ENCODE results near the gene MRPL43. TPM values are rescaled to one million over a fixed set of nuclear protein-coding genes. Genes with fewer than 3 reads are reported as not detected.
"Not testable (repeated sequence)": the region's sequence is repeated elsewhere in the genome, so short reads cannot be mapped to it uniquely, and the experiment has no call there.

Gene MRPL43
- total and polyA plus RNA-seq, 2 donors (not counting 1 experiment from before 2014, with no cell fraction given): 61.4 to 62.1 TPM

DNA sequence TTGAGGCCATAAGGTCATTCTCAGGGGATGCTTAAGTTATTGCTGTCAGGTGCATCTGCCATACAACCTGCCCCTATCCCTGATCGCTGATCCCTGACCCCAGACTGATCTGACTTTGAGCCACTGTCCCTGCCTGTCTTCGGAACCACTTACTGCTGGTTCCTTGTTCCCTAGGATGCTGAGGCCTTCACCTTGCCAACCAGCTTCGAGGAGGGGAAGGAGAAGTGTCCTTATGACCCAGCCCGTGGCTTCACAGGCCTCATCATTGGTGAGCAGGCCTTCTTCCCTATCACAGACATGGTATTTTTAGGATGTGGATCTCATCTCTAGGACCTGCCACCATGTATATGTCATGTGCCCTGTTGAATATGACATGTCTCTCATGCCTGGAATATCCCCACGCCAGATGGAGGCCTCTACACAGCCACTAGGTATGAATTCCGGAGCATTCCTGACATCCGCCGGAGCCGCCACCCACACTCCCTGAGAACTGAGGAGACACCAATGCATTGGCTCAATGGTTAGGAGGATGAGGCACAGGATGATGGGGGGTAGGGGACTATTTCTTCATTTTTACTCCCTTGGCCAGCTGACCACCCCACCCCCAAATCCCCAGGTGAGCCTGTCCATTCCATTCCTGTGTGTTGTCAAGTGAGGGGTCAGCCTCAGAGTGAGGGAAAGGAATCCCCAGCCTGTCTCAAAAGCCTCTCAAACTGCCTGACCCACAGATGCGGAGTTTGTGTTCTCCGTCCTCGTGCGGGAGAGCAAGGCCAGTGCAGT lies 9.0 kb downstream of the MRPL43 start:
- no peaks in the 10 kb centered on the region for H3K79me2 ChIP-seq (ENCODE audit: control insufficient read depth, insufficient read depth, low read length)
- peaks cover 6% of the 10 kb centered on the region for H3K36me3 ChIP-seq (ENCODE audit: control insufficient read depth, insufficient read depth, low read length)
- H2AFZ ChIP-seq (ENCODE audit: low read length): no peak overlapping the region
- H3K9me3 ChIP-seq (ENCODE audit: control insufficient read depth, insufficient read depth, low read depth, low read length): no peaks in the 10 kb centered on the region
- H3K27me3 ChIP-seq (ENCODE audit: control insufficient read depth, insufficient read depth, low read length): no peaks in the 10 kb centered on the region
- H4K20me1 ChIP-seq (ENCODE audit: control insufficient read depth, extremely low read depth, insufficient read depth, low read length): no peaks in the 10 kb centered on the region
- no peak overlapping the region for H3K27ac ChIP-seq (ENCODE audit: insufficient read depth, low read length)
- H3K4me2 ChIP-seq (ENCODE audit: extremely low read depth, insufficient read depth, low read length): no peak overlapping the region
- H3K4me3 ChIP-seq (replicated peaks in 1 of 4; ENCODE audit: control extremely low read depth in 1 of 4, insufficient read depth in 1 of 4, low read depth in 3 of 4, low read length in 4 of 4): no peak overlapping the region
- H3K9ac ChIP-seq (ENCODE audit: insufficient read depth, low read length): no peak overlapping the region
- no peak for DNase-seq (ENCODE audit: low read depth in 2 of 2)
- no peaks in the 10 kb centered on the region for H3K4me1 ChIP-seq (ENCODE audit: control insufficient read depth, extremely low read depth, insufficient read depth, low read length)
- TF ChIP-seq EZH2 (IDR thresholded peaks at IDR 0.05; ENCODE audit: low read length, missing control alignments): no peak
- TF ChIP-seq, protein P1, sequence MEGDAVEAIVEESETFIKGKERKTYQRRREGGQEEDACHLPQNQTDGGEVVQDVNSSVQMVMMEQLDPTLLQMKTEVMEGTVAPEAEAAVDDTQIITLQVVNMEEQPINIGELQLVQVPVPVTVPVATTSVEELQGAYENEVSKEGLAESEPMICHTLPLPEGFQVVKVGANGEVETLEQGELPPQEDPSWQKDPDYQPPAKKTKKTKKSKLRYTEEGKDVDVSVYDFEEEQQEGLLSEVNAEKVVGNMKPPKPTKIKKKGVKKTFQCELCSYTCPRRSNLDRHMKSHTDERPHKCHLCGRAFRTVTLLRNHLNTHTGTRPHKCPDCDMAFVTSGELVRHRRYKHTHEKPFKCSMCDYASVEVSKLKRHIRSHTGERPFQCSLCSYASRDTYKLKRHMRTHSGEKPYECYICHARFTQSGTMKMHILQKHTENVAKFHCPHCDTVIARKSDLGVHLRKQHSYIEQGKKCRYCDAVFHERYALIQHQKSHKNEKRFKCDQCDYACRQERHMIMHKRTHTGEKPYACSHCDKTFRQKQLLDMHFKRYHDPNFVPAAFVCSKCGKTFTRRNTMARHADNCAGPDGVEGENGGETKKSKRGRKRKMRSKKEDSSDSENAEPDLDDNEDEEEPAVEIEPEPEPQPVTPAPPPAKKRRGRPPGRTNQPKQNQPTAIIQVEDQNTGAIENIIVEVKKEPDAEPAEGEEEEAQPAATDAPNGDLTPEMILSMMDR (conservative IDR thresholded peaks at IDR 0.05 in 1 of 2, IDR thresholded peaks at IDR 0.05 in 1 of 2; ENCODE audit: low read depth in 1 of 2, low read length in 2 of 2): no peak

DNA sequence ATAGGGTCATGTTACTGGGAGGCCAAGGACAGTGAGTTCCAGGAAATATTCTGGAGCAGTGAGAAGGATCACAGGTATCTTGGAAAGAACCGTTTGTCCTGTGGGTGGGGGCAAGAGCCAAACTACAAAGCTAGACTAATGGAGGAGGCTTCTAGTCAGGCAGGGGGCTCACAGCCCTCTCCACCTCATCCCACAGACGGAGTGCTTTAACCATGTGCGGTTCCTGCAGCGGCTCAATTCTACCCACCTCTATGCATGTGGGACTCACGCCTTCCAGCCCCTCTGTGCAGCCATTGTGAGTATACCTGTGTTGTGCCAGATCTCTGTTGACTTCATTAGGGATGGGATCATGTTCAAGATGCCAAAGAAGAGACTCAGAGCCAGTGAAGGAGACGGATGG lies 9.9 kb downstream of the MRPL43 start:
- DNase-seq (ENCODE audit: low read depth in 2 of 2): no peak
- H3K27me3 ChIP-seq (ENCODE audit: control insufficient read depth, insufficient read depth, low read length): no peaks in the 10 kb centered on the region
- H3K4me2 ChIP-seq (ENCODE audit: extremely low read depth, insufficient read depth, low read length): no peak overlapping the region
- H3K9me3 ChIP-seq (ENCODE audit: control insufficient read depth, insufficient read depth, low read depth, low read length): no peaks in the 10 kb centered on the region
- H3K27ac ChIP-seq (ENCODE audit: insufficient read depth, low read length): no peak overlapping the region
- H3K79me2 ChIP-seq (ENCODE audit: control insufficient read depth, insufficient read depth, low read length): no peaks in the 10 kb centered on the region
- no peak overlapping the region for H3K4me3 ChIP-seq (replicated peaks in 1 of 4; ENCODE audit: control extremely low read depth in 1 of 4, insufficient read depth in 1 of 4, low read depth in 3 of 4, low read length in 4 of 4)
- no peak overlapping the region for H2AFZ ChIP-seq (ENCODE audit: low read length)
- TF ChIP-seq EZH2 (IDR thresholded peaks at IDR 0.05; ENCODE audit: low read length, missing control alignments): no peak
- TF ChIP-seq, protein P1 (conservative IDR thresholded peaks at IDR 0.05 in 1 of 2, IDR thresholded peaks at IDR 0.05 in 1 of 2; ENCODE audit: low read depth in 1 of 2, low read length in 2 of 2): no peak
- H3K9ac ChIP-seq (ENCODE audit: insufficient read depth, low read length): no peak overlapping the region
- H3K36me3 ChIP-seq (ENCODE audit: control insufficient read depth, insufficient read depth, low read length): peaks cover 6% of the 10 kb centered on the region
- H4K20me1 ChIP-seq (ENCODE audit: control insufficient read depth, extremely low read depth, insufficient read depth, low read length): no peaks in the 10 kb centered on the region
- H3K4me1 ChIP-seq (ENCODE audit: control insufficient read depth, extremely low read depth, insufficient read depth, low read length): no peaks in the 10 kb centered on the region

DNA sequence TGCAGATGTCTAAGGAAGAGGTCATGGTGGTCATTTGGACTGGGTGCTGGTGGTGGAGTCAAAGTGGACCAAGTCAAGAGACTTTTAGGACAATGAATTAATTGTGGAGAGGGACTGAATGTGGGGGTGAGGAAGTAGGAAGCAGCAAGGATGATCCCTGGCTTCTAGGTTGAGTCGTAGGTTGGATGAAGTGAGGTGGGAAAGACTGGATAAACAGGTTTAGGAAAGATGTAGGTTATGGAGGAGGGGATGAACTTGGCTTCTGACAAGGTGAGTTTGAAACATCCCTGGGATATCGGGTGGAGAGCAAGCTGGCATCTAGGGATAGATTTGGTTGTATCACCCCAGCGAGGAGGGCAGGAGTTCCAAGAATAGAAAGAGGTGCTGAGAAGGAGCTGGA lies 10.4 kb downstream of the MRPL43 start:
- no peaks in the 10 kb centered on the region for H3K27me3 ChIP-seq (ENCODE audit: control insufficient read depth, insufficient read depth, low read length)
- no peaks in the 10 kb centered on the region for H3K79me2 ChIP-seq (ENCODE audit: control insufficient read depth, insufficient read depth, low read length)
- no peak overlapping the region for H3K4me2 ChIP-seq (ENCODE audit: extremely low read depth, insufficient read depth, low read length)
- TF ChIP-seq, protein P1 (conservative IDR thresholded peaks at IDR 0.05 in 1 of 2, IDR thresholded peaks at IDR 0.05 in 1 of 2; ENCODE audit: low read depth in 1 of 2, low read length in 2 of 2): no peak
- TF ChIP-seq EZH2 (IDR thresholded peaks at IDR 0.05; ENCODE audit: low read length, missing control alignments): no peak
- H3K36me3 ChIP-seq (ENCODE audit: control insufficient read depth, insufficient read depth, low read length): peaks cover 6% of the 10 kb centered on the region
- H3K9ac ChIP-seq (ENCODE audit: insufficient read depth, low read length): no peak overlapping the region
- H3K4me1 ChIP-seq (ENCODE audit: control insufficient read depth, extremely low read depth, insufficient read depth, low read length): no peaks in the 10 kb centered on the region
- H3K9me3 ChIP-seq (ENCODE audit: control insufficient read depth, insufficient read depth, low read depth, low read length): no peaks in the 10 kb centered on the region
- H3K4me3 ChIP-seq (replicated peaks in 1 of 4; ENCODE audit: control extremely low read depth in 1 of 4, insufficient read depth in 1 of 4, low read depth in 3 of 4, low read length in 4 of 4): no peak overlapping the region
- H2AFZ ChIP-seq (ENCODE audit: low read length): no peak overlapping the region
- H3K27ac ChIP-seq (ENCODE audit: insufficient read depth, low read length): no peak overlapping the region
- no peaks in the 10 kb centered on the region for H4K20me1 ChIP-seq (ENCODE audit: control insufficient read depth, extremely low read depth, insufficient read depth, low read length)
- DNase-seq (ENCODE audit: low read depth in 2 of 2): no peak

DNA sequence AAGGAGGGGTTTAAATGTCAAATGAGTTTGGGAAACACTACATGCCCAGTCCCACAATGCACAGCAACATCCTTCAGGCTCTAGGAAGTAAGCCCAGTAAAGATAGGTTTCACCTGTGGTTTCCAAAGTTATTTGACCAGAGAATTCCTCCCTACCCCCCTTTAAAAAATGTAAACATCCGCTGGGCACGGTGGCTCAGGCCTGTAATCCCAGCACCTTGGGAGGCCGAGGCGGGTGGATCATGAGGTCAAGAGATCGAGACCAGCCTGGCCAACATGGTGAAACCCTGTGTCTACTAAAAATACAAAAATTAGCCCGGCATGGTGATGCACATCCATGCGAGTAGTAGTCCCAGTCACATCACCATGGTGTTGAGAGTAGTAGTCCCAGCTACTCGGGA lies 11.9 kb downstream of the MRPL43 start:
- not testable (repeated sequence) for H3K27ac ChIP-seq (ENCODE audit: insufficient read depth, low read length); DNase-seq (ENCODE audit: low read depth in 2 of 2); H3K79me2 ChIP-seq (ENCODE audit: control insufficient read depth, insufficient read depth, low read length); H3K4me1 ChIP-seq (ENCODE audit: control insufficient read depth, extremely low read depth, insufficient read depth, low read length); H3K4me3 ChIP-seq (replicated peaks in 1 of 4; ENCODE audit: control extremely low read depth in 1 of 4, insufficient read depth in 1 of 4, low read depth in 3 of 4, low read length in 4 of 4); H4K20me1 ChIP-seq (ENCODE audit: control insufficient read depth, extremely low read depth, insufficient read depth, low read length); H3K9ac ChIP-seq (ENCODE audit: insufficient read depth, low read length); H3K9me3 ChIP-seq (ENCODE audit: control insufficient read depth, insufficient read depth, low read depth, low read length); H3K4me2 ChIP-seq (ENCODE audit: extremely low read depth, insufficient read depth, low read length); H2AFZ ChIP-seq (ENCODE audit: low read length); H3K36me3 ChIP-seq (ENCODE audit: control insufficient read depth, insufficient read depth, low read length); H3K27me3 ChIP-seq (ENCODE audit: control insufficient read depth, insufficient read depth, low read length)

All from fibroblast of lung (primary cell).